ENCODE results near the gene PON2. TPM values are rescaled to one million over a fixed set of nuclear protein-coding genes. Genes with fewer than 3 reads are reported as not detected.

The PON2 gene
- total RNA-seq, 2 donors from 2014 or later = 106 to 181 TPM

DNA sequence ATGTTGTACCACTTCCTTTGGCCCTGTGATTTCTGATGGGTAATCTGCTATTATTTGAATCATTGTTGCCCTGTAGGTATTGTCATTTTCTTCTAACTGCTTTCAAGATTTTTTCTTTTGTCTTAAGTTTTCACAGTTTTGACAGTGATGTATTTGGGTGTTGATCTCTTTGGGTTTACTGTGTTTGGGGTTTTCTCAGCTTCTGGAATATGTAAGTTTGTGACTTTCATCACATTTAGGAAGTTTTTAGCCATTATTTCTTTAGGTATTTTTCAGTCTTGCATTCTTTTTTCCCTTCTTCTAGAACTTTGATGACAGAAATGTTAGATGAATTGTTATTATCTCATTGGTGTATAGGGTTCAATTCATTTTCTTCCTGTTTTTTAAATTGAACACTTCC, 23.1 kb upstream of the PON2 start:
- DNase-seq (no peak), ATAC-seq (no peak)
- intact Hi-C loops (cut with DNase I, micrococcal nuclease) = no loop called here

DNA sequence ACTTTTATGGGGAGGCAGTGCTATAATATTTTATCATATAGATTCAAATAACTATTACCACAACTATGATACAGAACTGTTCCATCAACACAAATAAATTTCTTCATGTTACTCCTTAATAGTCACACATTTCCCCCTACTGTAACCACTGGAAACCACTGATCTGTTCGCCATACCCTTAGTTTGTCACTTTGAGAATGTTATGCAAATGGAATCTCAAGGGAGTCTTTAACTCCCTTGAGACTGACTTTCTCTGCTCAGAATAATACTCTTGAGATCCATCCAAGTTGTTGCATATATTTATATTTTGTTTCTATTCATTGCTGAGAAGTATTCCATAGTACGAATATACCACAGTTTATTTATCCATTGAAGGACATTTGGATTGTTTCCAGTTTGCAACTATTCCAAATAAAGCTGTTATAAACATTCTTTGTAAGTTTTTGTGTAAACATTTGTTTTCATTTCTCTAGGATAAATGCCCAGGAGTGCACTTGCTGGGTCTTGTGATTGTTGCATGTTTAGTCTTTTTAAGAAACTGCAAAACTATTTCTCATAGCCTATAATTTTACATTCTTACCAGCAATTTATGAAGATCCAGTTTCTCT, 19.7 kb upstream of the PON2 start:
- intact Hi-C loops (cut with DNase I, micrococcal nuclease) = no loop called here
- ATAC-seq (no peak), DNase-seq (no peak)

DNA sequence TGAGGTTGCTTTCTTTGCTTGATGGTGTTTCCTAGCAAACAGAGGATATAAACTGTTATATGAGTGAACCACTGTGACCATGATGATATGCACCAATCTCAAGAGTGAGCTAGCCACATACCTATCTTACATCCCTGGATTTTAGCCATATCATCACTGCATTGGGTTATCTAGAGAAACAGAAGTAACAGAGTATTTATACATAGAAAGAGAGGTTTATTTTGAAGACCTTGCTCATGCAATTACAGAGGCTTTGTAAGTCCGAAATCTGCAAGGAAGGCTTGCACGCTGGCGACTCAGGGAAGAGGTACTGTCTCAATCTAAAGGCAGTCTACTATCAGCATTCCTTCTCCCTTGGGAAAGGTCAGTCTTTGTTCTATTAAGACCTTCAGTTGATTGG, 11.8 kb upstream of the PON2 start:
- ATAC-seq = no peak
- no peak for DNase-seq
- intact Hi-C loops (cut with DNase I, micrococcal nuclease) = no loop called here

GRCh38 chr7:95444796-95445195, 10.0 kb upstream of the PON2 start:
- no peak for ATAC-seq
- intact Hi-C loops (cut with DNase I, micrococcal nuclease) = no loop called here

GRCh38 chr7:95441042-95441823, 6.4 kb upstream of the PON2 start:
- intact Hi-C loops (cut with DNase I, micrococcal nuclease) = no loop called here
- peak; percentile 96 for ATAC-seq
- no peak for DNase-seq

More at GRCh38 chr7:95444796-95445195, 10.0 kb upstream of the PON2 start:
- no peak for DNase-seq

GRCh38 chr7:95440394-95441038, 5.7 kb upstream of the PON2 start:
- DNase-seq (no peak), ATAC-seq (peak; percentile 43)
- intact Hi-C loops (cut with DNase I, micrococcal nuclease) = no loop called here

GRCh38 chr7:95436407-95436806, 1.6 kb upstream of the PON2 start:
- DNase-seq (no peak), ATAC-seq (no peak)
- intact Hi-C loops (cut with DNase I, micrococcal nuclease) = no loop called here

DNA sequence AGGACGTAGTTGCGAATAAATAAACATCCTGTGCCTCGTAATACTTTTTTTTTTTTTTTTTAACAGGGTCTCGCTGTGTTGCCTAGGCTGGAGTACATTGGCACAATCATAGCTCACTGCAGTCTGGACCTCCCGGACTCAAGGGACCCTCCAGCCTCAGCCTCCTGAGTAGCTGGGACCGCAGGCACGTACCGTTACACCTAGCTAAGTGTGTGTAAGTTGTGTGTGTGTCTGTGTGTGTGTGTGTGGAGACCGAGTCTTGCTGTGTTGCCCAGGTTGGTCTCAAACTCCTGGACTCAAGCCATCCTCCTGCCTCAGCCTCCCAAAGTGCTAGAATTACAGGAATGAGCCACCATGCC, 573 bp upstream of the PON2 start:
- DNase-seq (no peak), ATAC-seq (peak; percentile 1)
- intact Hi-C loops (cut with DNase I, micrococcal nuclease) = no loop called here

DNA sequence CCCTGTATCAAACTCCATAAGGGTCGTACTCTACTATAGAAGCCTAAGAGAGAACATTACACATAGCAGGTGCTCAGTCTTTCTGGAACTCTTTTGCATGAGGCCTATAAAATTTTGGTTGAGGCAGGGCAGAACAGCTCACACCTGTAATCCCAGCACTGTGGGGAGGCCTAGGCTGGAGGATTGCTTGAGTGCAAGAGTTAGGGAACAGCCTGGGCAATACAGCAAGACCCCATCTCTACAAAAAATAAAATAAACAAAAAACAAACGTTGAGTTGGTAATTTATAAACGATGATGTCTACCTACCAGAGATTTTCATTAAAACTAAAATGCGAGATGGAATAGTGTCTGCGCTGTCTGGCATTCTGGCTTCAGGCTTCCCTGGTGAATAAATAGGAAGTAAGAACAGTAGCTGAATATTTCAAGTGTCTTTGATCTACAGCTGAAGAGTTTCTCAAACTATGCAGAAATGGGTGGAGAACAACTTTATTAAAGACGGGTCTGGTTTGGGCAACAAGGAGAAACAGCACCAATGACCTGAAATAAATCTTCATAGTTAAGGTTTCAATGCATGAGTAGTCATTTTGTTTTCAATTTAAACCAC, 774 bp downstream of the PON2 start:
- ATAC-seq (no peak), DNase-seq (no peak)
- intact Hi-C loops (cut with DNase I, micrococcal nuclease) = no loop called here

DNA sequence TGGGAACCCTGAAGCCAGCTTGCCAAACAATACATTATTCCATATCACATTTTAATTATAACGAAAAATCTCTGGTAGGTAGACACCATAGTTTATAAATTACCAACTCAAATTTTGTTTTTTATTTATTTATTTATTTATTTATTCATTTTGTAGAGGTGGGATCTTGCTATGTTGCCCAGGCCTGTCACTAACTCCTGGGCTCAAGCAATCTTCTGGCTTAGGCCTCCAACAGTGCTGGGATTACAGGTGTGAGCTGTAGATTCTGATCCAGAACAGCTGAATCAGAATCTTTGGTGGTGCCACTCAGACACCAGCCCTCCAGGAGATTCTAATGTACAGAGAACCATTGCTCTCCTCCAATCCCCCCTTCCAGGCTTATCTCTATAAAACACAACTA, 1.7 kb downstream of the PON2 start:
- intact Hi-C loops (cut with DNase I, micrococcal nuclease) = no loop called here
- ATAC-seq = no peak
- DNase-seq = no peak

- no peak for ATAC-seq
- DNase-seq = no peak
- intact Hi-C loops (cut with DNase I, micrococcal nuclease) = no loop called here
These were observed 2.2 kb downstream of the PON2 start for GRCh38 chr7:95432606-95433005.

GRCh38 chr7:95430864-95431263, 4.0 kb downstream of the PON2 start:
- intact Hi-C loops (cut with DNase I, micrococcal nuclease) = no loop called here
- peak; percentile 78 for ATAC-seq
- peak; percentile 24 to 68 for DNase-seq

GRCh38 chr7:95429241-95429990, 5.4 kb downstream of the PON2 start:
- DNase-seq (no peak), ATAC-seq (no peak)
- intact Hi-C loops (cut with DNase I, micrococcal nuclease) = no loop called here

GRCh38 chr7:95427914-95428516, 6.8 kb downstream of the PON2 start:
- intact Hi-C loops (cut with DNase I, micrococcal nuclease) = no loop called here
- ATAC-seq = no peak

GRCh38 chr7:95427166-95427565, 7.7 kb downstream of the PON2 start:
- intact Hi-C loops (cut with DNase I, micrococcal nuclease) = no loop called here
- ATAC-seq = no peak

More at GRCh38 chr7:95427914-95428516, 6.8 kb downstream of the PON2 start:
- DNase-seq = no peak

DNA sequence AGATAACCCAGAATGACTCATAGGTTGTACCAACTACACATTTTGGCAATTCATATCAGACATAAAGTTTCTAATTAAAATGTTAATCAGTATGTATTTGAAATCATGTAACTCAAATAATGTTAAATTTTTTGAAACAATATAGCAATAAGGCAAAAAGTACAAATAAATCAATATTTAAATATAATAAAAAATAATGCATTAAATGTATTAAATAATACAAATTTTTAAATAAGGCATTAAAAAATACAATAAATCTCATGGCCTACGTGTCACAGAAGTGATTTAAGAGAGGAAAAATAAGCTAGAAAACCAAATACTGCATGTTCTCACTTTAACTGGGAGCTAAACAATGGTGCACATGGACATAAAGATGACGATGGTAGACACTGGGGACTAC, 9.1 kb downstream of the PON2 start:
- ATAC-seq (no peak), DNase-seq (no peak)
- intact Hi-C loops (cut with DNase I, micrococcal nuclease) = no loop called here

More at GRCh38 chr7:95427166-95427565, 7.7 kb downstream of the PON2 start:
- no peak for DNase-seq

- DNase-seq (no peak), ATAC-seq (no peak)
- intact Hi-C loops (cut with DNase I, micrococcal nuclease) = no loop called here
These were observed 10.1 kb downstream of the PON2 start for GRCh38 chr7:95424716-95425115.

DNA sequence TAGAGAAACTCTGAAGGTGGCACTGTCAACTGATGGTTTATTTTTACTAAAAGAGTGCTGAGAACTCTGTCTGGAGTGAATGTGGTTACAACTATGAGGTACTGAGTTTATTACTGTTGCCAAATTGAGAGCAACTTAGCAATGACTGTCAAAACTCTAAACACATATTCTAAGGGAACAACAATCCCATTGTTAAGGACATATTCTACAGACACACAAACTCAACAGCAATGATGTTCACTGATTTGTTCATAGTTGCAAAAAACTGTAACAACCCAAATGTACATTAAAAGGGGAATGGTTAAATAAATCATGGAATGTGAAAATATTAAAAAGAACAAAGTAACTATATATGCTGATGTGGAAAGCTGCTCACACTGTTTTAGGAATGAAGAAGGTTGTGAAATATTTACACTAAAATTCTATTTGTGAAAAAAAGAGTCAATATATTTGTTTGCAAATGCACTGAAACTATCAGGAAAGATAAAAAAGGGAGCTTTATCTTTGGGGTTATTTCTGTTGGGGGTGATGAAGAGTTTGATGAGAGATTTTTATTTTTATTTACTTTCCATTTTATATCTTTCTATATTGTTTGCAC, 12.9 kb downstream of the PON2 start:
- no peak for ATAC-seq
- DNase-seq = no peak
- intact Hi-C loops (cut with DNase I, micrococcal nuclease) = no loop called here
